H9 (cell line): ENCODE data around the gene EPS8. TPM values are rescaled to one million over a fixed set of nuclear protein-coding genes. Genes with fewer than 3 reads are reported as not detected.

Source experiments
- DNase-seq: peaks from one replicate; pipeline ENCODE4 v3.0.0-alpha.2; 2017
- H2AFZ ChIP-seq: one replicate; pipeline ENCODE4 v1.6.1; 2013; ENCODE audit warnings: mild to moderate bottlenecking, low read length, control low read depth, moderate library complexity
- H2AK5ac ChIP-seq: 2 replicates; pipeline ENCODE4 v1.6.1; 2013; ENCODE audit warnings: low read length, control low read depth, mixed read lengths; ENCODE audit not compliant: insufficient read length
- H2BK120ac ChIP-seq: one replicate; pipeline ENCODE4 v1.6.1; 2013; ENCODE audit warnings: low read depth, mild to moderate bottlenecking, low read length, control low read depth, inconsistent platforms; ENCODE audit not compliant: poor library complexity, severe bottlenecking
- H2BK12ac ChIP-seq: 2 replicates; pipeline ENCODE4 v1.6.1; 2013; ENCODE audit warnings: low read length, control low read depth, mixed read lengths, low read depth; ENCODE audit not compliant: insufficient read length
- H2BK15ac ChIP-seq: 2 replicates; pipeline ENCODE4 v1.6.1; 2013; ENCODE audit warnings: low read depth, low read length, control low read depth
- H2BK20ac ChIP-seq: one replicate; pipeline ENCODE4 v1.6.1; 2013; ENCODE audit warnings: low read depth, mild to moderate bottlenecking, low read length, control low read depth, inconsistent platforms; ENCODE audit not compliant: poor library complexity, severe bottlenecking
- H2BK5ac ChIP-seq: 2 replicates; pipeline ENCODE4 v1.6.1; 2013; ENCODE audit warnings: low read length, control low read depth, mixed read lengths; ENCODE audit not compliant: insufficient read length
- H3K14ac ChIP-seq: 2 replicates; pipeline ENCODE4 v1.6.1; 2013; ENCODE audit warnings: low read length, control low read depth; ENCODE audit not compliant: insufficient read depth
- H3K18ac ChIP-seq: 2 replicates; pipeline ENCODE4 v1.6.1; 2013; ENCODE audit warnings: low read depth, mild to moderate bottlenecking, mixed read lengths, low read length, control low read depth; ENCODE audit not compliant: insufficient read length
- H3K23ac ChIP-seq: 2 replicates; pipeline ENCODE4 v1.6.1; 2013; ENCODE audit warnings: low read length, control low read depth, mixed read lengths, low read depth; ENCODE audit not compliant: insufficient read length
- H3K23me2 ChIP-seq: 2 replicates; pipeline ENCODE4 v1.6.1; 2013; ENCODE audit warnings: low read depth, mild to moderate bottlenecking, mixed read lengths, low read length, control low read depth; ENCODE audit not compliant: insufficient read length, poor library complexity, severe bottlenecking
- H3K27ac ChIP-seq: 2 replicates; pipeline ENCODE4 v1.5.1; 2013; ENCODE audit warnings: low read length, control low read depth, mixed read lengths, low read depth; ENCODE audit not compliant: insufficient read length
- H3K27me3 ChIP-seq: 2 replicates; pipeline ENCODE4 v1.6.1; 2013; ENCODE audit warnings: low read length, control low read depth, inconsistent platforms; ENCODE audit not compliant: insufficient read depth
- H3K4ac ChIP-seq: 2 replicates; pipeline ENCODE4 v1.6.1; 2013; ENCODE audit warnings: low read depth, mild to moderate bottlenecking, control low read depth, inconsistent platforms, low read length, moderate library complexity
- H3K4me1 ChIP-seq: 2 replicates; pipeline ENCODE4 v1.6.1; 2013; ENCODE audit warnings: low read length, control low read depth, inconsistent platforms; ENCODE audit not compliant: insufficient read depth
- H3K4me2 ChIP-seq: 2 replicates; pipeline ENCODE4 v1.6.1; 2013; ENCODE audit warnings: low read length, control low read depth, mixed read lengths; ENCODE audit not compliant: insufficient read length, insufficient read depth
- H3K56ac ChIP-seq: 2 replicates; pipeline ENCODE4 v1.6.1; 2013; ENCODE audit warnings: low read depth, mild to moderate bottlenecking, mixed read lengths, low read length, control low read depth; ENCODE audit not compliant: insufficient read length
- H3K79me1 ChIP-seq: 2 replicates; pipeline ENCODE4 v1.6.1; 2013; ENCODE audit warnings: low read depth, mild to moderate bottlenecking, moderate library complexity, low read length, control low read depth, inconsistent platforms; ENCODE audit not compliant: insufficient read depth, poor library complexity, severe bottlenecking
- H3K79me2 ChIP-seq: 2 replicates; pipeline ENCODE4 v1.6.1; 2013; ENCODE audit warnings: low read length, control low read depth, inconsistent platforms; ENCODE audit not compliant: insufficient read depth
- H3K9ac ChIP-seq: 2 replicates; pipeline ENCODE4 v1.6.1; 2013; ENCODE audit warnings: low read length, control low read depth, mixed read lengths; ENCODE audit not compliant: insufficient read length; ENCODE audit errors: extremely low read depth
- H3K9me3 ChIP-seq: one replicate; pipeline ENCODE4 v1.6.1; 2013; ENCODE audit warnings: low read depth, low read length, inconsistent platforms; ENCODE audit not compliant: control insufficient read depth
- H3T11ph ChIP-seq: one replicate; pipeline ENCODE4 v1.6.1; 2013; ENCODE audit warnings: mild to moderate bottlenecking, low read length, control low read depth, inconsistent platforms
- H4K20me1 ChIP-seq: one replicate; pipeline ENCODE4 v1.6.1; 2013; ENCODE audit not compliant: control insufficient read depth, insufficient read length, insufficient read depth
- H4K5ac ChIP-seq: 2 replicates; pipeline ENCODE4 v1.6.1; 2013; ENCODE audit warnings: low read depth, mild to moderate bottlenecking, mixed read lengths, low read length, control low read depth; ENCODE audit not compliant: insufficient read length
- H4K8ac ChIP-seq: replicated peaks from 2 replicates; pipeline ENCODE4 v1.6.1; 2013; ENCODE audit warnings: low read length, control low read depth, mixed read lengths, low read depth; ENCODE audit not compliant: insufficient read length
- H4K91ac ChIP-seq: 2 replicates; pipeline ENCODE4 v1.6.1; 2013; ENCODE audit warnings: low read depth, mild to moderate bottlenecking, moderate library complexity, mixed read lengths, low read length, control low read depth; ENCODE audit not compliant: insufficient read length
- H3K27ac Mint-ChIP-seq, 3 experiments: 2 replicates in 2 of 3; 3 replicates in 1 of 3; pipeline ENCODE4 v1.8.0; 2020 to 2021; ENCODE audit warnings: mixed read lengths in 3 of 3, mild to moderate bottlenecking in 1 of 3, moderate library complexity in 1 of 3
- H3K27me3 Mint-ChIP-seq: 2 replicates; pipeline ENCODE4 v1.8.0; 2021; ENCODE audit warnings: low read depth, mild to moderate bottlenecking, moderate library complexity, mixed read lengths
- H3K36me3 Mint-ChIP-seq, 3 experiments: 2 replicates in 2 of 3; 3 replicates in 1 of 3; pipeline ENCODE4 v1.8.0; 2020 to 2021; ENCODE audit warnings: low read depth in 3 of 3, mixed read lengths in 3 of 3; ENCODE audit not compliant: insufficient read depth in 1 of 3
- H3K4me1 Mint-ChIP-seq, 2 experiments: 2 replicates each; pipeline ENCODE4 v1.8.0; 2020; ENCODE audit warnings: mixed read lengths in 2 of 2
- H3K4me3 Mint-ChIP-seq, 2 experiments: 2 replicates in 1 of 2; 3 replicates in 1 of 2; pipeline ENCODE4 v1.8.0; 2020 to 2021; ENCODE audit warnings: mild to moderate bottlenecking in 2 of 2, mixed read lengths in 2 of 2, moderate library complexity in 1 of 2
- H3K9me3 Mint-ChIP-seq, 2 experiments: 2 replicates in 1 of 2; 3 replicates in 1 of 2; pipeline ENCODE4 v1.8.0; 2020; ENCODE audit warnings: mild to moderate bottlenecking in 2 of 2, mixed read lengths in 2 of 2, moderate library complexity in 1 of 2
- WGBS: extraction: QIAGEN DNeasy Blood & Tissue Kit; methylation state at CpG from one replicate; pipeline ENCODE4 v1.1.7; 2013; ENCODE audit warnings: missing lambda C conversion rate, low lambda C conversion rate, mixed read lengths; ENCODE audit not compliant: insufficient read length; ENCODE audit errors: extremely low coverage; 5-methylcytosine and 5-hydroxymethylcytosine counted together
- total RNA-seq: library from RNA; stranded (reverse); gene quantifications from 2 replicates; pipeline ENCODE4 v1.2.1, GENCODE V29; 2021
- TF ChIP-seq, protein P1 (sequence below): fragments of 200-600 bp; sonication (generic); conservative IDR thresholded peaks from 3 replicates; pipeline ENCODE4 v1.8.0; 2021; ENCODE audit warnings: antibody characterized with exemption, mild to moderate bottlenecking

EPS8 gene
- total RNA-seq, 1 experiment from 2014 or later: 2.2 TPM

DNA sequence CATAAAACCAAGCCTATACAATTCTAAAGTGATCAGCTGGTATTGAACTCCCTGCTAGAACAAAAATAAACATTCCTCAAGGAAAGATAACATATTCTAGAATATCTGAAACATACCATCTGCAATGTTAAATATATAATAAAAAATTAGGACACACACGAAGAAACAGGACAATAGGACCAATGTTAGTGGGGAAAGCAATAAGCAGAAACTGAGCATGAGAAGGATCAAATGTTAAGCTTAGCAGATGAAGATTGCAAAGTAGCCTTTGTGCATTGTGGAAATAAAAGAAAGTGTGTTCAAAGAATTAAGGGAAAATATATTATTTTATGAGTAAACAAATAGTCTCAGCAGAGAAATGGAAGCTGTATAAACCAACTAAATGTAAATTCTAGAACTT, 180.8 kb downstream of the EPS8 start:
- H4K91ac ChIP-seq: no peak overlapping the region
- TF ChIP-seq, protein P1, sequence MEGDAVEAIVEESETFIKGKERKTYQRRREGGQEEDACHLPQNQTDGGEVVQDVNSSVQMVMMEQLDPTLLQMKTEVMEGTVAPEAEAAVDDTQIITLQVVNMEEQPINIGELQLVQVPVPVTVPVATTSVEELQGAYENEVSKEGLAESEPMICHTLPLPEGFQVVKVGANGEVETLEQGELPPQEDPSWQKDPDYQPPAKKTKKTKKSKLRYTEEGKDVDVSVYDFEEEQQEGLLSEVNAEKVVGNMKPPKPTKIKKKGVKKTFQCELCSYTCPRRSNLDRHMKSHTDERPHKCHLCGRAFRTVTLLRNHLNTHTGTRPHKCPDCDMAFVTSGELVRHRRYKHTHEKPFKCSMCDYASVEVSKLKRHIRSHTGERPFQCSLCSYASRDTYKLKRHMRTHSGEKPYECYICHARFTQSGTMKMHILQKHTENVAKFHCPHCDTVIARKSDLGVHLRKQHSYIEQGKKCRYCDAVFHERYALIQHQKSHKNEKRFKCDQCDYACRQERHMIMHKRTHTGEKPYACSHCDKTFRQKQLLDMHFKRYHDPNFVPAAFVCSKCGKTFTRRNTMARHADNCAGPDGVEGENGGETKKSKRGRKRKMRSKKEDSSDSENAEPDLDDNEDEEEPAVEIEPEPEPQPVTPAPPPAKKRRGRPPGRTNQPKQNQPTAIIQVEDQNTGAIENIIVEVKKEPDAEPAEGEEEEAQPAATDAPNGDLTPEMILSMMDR: no peak
- no peak overlapping the region for H2AK5ac ChIP-seq
- H2BK120ac ChIP-seq: no peak overlapping the region
- Mint-ChIP-seq H3K27me3 (no peaks in the 10 kb centered on the region), H3K27ac (no peak overlapping the region), H3K4me3 (no peak overlapping the region), H3K9me3 (peaks cover 4 to 6% of the 10 kb centered on the region in 2 experiments; a peak in 4 of 5 replicates), H3K36me3 (peaks cover 0 to 3% (median 0%) of the 10 kb centered on the region in 3 experiments; a peak in 2 of 7 replicates), H3K4me1 (peaks cover 4% of the 10 kb centered on the region in 2 experiments; a peak in 2 of 4 replicates)
- no peak overlapping the region for H2AFZ ChIP-seq
- no peak overlapping the region for H2BK5ac ChIP-seq
- no peak overlapping the region for H3K23ac ChIP-seq
- no peak overlapping the region for H3K27ac ChIP-seq
- DNase-seq: no peak
- H3K14ac ChIP-seq: no peak overlapping the region
- H3K56ac ChIP-seq: no peak overlapping the region
- no peak overlapping the region for H2BK12ac ChIP-seq
- H2BK15ac ChIP-seq: no peak overlapping the region
- no peaks in the 10 kb centered on the region for H3K23me2 ChIP-seq
- no peak overlapping the region for H4K8ac ChIP-seq
- H3K4me2 ChIP-seq: no peak overlapping the region
- no peaks in the 10 kb centered on the region for H4K20me1 ChIP-seq
- H3K79me2 ChIP-seq: no peaks in the 10 kb centered on the region
- WGBS: no CpG with 5 or more reads among the region's 1 CpG
- no peak overlapping the region for H3T11ph ChIP-seq
- no peak overlapping the region for H3K9ac ChIP-seq
- no peaks in the 10 kb centered on the region for H3K27me3 ChIP-seq
- H2BK20ac ChIP-seq: no peak overlapping the region
- H4K5ac ChIP-seq: no peak overlapping the region
- H3K4ac ChIP-seq: no peak overlapping the region
- no peaks in the 10 kb centered on the region for H3K79me1 ChIP-seq
- no peaks in the 10 kb centered on the region for H3K9me3 ChIP-seq
- no peak overlapping the region for H3K18ac ChIP-seq
- no peaks in the 10 kb centered on the region for H3K4me1 ChIP-seq
